ENCODE results near the gene BICC1. TPM values are rescaled to one million over a fixed set of nuclear protein-coding genes. Genes with fewer than 3 reads are reported as not detected.

Gene BICC1
- polyA plus RNA-seq, 10 donors, result 18.7 to 25.4 (median 21.1) TPM

DNA sequence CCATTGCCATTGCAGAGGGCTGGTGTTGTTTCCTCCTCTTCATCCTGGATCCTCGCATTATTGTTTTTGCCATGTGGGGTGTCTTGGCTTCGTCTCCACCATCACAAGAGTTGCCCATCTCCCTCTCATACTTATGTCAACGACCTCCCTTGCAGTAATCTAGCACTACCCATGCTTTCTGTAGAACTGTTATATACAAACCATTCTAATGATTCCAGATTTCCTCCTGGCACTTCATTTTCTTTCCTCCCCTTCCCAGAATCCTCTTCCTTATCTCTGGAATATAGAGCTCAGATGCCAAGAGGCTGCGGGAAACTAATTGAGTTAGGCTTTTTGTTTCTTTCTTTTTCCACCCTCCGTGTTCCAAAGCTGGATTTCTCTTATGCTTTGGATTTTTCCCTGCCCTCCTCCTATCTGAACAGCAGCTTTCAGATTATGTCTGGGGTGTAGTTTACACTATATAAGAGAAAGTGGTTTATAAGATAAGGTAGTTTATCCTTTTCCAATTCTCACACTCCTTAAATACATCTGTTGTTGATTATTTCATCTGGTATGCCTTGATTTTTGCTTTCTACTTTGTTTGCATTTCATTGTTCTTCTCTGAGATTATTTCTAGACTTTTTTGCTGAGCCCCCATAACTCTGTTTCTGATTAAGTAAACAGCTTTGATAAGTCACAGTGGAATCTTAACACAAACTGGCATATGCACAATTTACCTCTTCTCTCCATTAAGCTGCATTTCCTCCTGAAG, 264.1 kb downstream of the BICC1 start:
- no peak for DNase-seq

GRCh38 chr10:58778966-58779365, 266.3 kb downstream of the BICC1 start:
- DNase-seq, result no peak

GRCh38 chr10:58779594-58779993, 266.9 kb downstream of the BICC1 start:
- peak in 1 of 3 donors; percentile 42 for DNase-seq

DNA sequence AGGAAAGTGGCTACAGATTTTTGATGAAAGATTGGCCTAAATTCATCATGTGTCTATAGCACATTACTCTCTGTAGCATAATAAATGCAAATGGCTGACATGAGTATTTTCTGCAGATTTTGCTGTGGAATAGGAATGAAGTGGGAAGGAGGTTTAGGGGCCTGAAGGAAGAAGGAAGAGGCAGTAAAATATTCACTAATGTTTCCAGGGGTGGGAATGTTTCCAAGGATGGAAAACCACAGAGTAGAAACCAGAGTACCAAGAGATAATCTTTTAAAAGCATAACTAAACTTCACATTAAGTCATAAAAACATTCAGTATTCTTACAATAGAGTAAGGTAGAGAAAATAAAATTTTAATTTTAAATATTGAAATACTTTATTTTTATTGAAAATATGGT, 267.8 kb downstream of the BICC1 start:
- DNase-seq, result no peak

- DNase-seq, result peak; percentile 68 to 88 (median 77)
Observed at GRCh38 chr10:58781873-58782488, 269.3 kb downstream of the BICC1 start.

DNA sequence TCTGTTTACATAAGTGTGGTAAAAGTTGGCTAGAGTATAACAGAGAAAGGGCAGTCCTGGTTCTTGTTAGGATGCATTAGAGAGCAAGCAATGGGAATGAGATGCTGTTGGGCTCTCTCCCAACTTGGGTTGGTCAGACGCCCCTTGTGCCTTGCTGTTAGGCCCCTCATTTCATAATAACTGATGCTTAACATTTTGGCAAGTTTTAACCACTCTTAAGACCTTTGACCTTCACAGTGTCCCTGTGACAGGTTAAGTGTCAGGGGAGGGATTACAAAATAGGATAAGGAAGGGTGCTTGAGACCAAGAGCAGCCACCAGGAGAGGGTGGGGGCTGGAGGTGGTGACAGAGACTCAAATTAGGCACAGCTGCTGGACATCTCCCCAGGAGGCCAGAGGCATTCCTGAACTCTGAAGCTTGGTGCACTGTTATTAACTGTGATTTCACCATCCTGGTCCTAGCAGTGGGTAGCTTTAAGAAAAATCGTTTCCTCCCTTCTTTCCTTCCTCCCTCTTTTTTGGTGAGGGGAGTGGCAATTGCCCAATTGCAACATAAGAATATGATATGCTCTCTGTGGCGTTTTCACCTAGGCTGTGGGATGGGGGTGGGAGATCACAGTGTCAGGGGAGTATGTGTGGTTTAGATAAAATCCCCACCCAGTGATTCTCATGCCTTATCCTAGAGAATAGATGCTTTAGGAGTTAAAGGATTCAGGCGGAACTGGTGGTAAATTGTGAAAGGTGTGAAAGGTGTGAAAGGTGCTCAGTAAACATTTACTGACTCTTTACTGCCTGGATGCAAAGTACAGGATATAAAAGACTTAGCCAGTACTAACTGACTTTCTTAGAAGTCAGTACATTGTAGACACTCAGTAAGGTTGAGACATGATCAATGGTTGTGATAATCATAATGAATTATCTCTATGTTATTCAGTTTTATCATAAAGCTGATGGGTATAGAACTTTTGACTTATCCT, 270.5 kb downstream of the BICC1 start:
- peak in 1 of 3 donors; percentile 46 for DNase-seq

- no peak for DNase-seq
Observed at GRCh38 chr10:58784361-58784760, 271.7 kb downstream of the BICC1 start.

- DNase-seq, result no peak
Observed at GRCh38 chr10:58785354-58785753, 272.7 kb downstream of the BICC1 start.

DNA sequence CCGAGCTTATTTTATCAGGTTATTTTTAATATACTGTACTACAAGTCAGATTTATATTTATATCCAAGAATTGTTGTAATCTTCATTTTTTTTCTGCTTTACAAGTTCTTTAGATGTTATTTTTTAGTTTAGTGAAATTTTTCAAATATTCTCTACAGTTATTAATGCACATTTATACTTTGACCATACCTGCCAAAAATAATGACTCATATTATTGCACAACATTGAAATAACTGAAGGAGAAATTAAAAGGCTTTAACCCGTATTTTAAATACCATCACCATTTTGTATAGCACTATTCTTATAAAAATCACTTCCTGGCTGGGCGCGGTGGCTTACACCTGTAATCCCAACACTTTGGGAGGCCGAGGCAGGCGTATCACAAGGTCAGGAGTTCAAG, 278.5 kb downstream of the BICC1 start:
- no peak for DNase-seq

- no peak for DNase-seq
Observed at GRCh38 chr10:58795560-58795959, 282.9 kb downstream of the BICC1 start.

DNA sequence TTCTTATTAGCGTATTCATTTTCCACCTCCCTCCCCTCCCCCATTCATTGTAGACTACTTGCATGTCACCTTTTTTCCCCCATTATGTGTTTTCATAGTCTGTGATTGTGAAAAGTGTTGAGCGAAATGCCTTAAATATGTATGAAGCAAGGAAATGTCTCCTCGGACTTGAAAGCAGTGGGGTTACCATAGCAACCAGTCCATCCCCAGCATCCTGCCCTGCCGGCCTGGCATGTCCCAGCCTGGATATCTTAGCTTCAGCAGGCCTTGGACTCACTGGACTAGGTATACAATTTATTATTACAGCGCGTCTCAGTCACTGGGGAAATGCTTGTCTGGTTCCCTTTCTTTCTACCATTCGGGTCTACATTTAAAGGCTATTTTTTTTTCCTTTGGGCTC, 283.6 kb downstream of the BICC1 start:
- DNase-seq, result peak in 1 of 3 donors; percentile 52

GRCh38 chr10:58796824-58797223, 284.2 kb downstream of the BICC1 start:
- peak in 1 of 3 donors; percentile 40 for DNase-seq

DNA sequence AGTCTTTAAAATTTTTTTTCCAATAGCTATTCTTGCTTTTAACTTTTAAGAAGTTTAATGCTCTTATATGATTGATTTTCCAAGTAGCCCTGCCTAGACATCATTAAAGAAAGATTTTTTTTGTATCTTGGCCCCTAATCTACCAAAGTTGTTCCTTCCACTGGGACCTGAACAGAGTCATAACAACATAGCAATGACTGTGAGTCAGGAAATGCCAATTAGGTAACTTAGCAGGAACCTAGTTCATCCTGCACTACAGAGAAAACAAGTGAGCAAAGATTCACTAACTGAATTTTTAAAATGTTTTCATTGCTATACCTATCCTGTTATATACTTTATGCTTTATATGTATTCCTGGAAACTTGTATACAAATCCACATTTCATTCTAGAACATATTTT, 284.7 kb downstream of the BICC1 start:
- no peak for DNase-seq

DNA sequence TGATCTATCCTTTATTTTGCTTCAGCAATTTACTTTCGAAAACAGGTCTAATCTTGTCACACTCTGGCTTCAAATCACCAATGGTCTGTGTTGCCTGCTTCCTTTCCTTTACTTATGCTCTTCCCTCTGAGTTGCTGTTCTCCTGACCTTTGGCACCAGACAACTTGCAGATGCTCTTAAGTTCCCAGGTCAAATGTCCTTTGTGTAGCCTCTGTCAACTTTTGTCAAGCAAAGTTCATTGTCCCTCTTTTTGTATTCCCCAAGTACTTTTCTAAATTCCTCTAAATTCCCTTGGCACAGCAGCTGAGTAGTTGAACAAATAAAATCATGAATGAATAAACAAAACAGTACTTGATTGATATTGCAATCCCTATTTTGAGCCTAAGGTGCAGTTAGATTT, 289.4 kb downstream of the BICC1 start:
- no peak for DNase-seq

GRCh38 chr10:58806323-58806722, 293.7 kb downstream of the BICC1 start:
- no peak for DNase-seq

GRCh38 chr10:58806970-58807628, 294.4 kb downstream of the BICC1 start:
- no peak for DNase-seq

GRCh38 chr10:58807629-58808022, 295.0 kb downstream of the BICC1 start:
- DNase-seq, result peak in 2 of 3 donors; percentile 70 to 83

DNA sequence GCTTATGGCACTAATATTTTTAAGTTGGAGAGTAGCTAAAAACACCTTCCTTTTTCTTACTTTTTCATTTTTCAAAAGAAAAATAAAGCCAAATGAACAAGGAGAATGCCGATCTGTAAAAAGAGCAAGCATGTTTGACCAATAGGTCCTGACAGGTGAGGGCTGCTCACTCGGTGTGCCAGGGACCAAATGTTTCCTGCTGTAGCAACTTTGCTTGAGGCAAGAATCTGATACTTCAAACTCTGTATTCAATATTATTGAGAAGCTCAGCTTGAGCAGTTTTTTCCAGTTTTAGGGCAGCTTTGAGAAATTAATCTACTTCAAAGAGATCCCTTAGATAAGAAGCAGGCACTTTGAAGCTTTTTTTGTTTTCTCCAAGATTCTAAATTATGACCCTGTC, 298.1 kb downstream of the BICC1 start:
- no peak for DNase-seq

DNA sequence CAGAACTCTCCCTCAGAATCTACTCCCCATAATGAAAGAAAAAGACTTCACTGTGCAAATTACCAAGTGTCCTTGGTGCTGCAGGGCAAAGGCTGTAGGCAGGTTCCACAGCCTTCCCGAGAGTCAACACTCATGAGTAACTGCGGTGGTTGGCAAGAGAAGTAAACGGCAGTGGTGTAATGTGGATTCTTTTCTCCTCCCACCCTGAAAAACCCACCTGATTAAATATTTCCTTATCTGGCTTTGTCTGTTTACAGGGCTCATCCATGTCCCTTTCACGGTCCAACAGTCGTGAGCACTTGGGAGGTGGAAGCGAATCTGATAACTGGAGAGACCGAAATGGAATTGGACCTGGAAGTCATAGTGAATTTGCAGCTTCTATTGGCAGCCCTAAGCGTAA, 300.9 kb downstream of the BICC1 start:
- no peak for DNase-seq

DNA sequence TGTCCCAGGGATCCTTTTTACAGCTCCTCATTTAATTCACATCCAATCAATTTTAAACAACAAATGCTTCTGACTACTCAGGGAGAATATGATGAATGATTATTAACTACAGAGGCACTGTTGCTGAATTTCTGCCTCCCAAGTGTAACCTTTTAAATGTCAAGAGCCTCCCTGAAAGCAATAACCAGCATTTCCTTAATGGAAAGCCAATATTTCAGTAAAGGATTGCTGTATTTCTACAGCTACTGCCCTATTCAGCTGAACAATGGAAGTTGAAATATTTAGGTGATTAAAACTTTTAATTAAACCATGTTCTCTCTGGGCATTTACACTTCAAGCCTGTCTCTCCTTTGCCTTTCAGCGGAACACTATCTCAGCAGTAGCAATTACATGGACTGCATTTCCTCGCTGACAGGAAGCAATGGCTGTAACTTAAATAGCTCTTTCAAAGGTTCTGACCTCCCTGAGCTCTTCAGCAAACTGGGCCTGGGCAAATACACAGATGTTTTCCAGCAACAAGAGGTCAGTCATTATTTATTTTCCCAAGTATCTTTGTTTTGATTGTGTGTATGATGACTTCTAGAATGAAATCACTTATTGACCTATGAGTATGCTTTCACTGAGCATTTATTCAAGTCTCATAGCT, 304.7 kb downstream of the BICC1 start:
- peak in 1 of 3 donors; percentile 52 for DNase-seq

DNA sequence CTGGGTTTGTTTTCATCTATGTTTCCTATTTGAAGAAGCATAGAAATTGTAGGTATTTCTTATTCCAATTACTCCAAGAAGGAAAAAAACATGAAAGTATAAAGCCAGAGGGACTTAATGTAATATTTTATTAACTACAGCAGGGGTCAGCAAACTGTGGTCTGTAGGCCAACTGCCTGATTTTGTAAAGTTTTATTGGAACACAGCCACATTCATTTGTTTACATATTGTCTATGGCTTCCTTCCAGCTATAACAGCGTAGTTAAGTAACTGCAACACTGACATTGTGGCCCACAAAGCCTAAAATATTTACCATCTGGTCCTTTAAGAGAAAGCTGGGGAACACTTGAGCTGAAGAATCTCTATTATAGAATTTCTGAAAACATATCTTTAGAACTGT, 306.2 kb downstream of the BICC1 start:
- DNase-seq, result peak in 2 of 3 donors; percentile 60 to 88
